Activated naive CD4-positive, alpha-beta T cell (primary cell): ENCODE results near the gene OR2K2.
"Not testable (repeated sequence)": the region's sequence is repeated elsewhere in the genome, so short reads cannot be mapped to it uniquely, and the experiment has no call there.

Experiments
- DNase-seq, 4 experiments: peaks; one replicate each; lab custom pipeline; 2025; lab: John Stamatoyannopoulos, UW

The OR2K2 gene

DNA sequence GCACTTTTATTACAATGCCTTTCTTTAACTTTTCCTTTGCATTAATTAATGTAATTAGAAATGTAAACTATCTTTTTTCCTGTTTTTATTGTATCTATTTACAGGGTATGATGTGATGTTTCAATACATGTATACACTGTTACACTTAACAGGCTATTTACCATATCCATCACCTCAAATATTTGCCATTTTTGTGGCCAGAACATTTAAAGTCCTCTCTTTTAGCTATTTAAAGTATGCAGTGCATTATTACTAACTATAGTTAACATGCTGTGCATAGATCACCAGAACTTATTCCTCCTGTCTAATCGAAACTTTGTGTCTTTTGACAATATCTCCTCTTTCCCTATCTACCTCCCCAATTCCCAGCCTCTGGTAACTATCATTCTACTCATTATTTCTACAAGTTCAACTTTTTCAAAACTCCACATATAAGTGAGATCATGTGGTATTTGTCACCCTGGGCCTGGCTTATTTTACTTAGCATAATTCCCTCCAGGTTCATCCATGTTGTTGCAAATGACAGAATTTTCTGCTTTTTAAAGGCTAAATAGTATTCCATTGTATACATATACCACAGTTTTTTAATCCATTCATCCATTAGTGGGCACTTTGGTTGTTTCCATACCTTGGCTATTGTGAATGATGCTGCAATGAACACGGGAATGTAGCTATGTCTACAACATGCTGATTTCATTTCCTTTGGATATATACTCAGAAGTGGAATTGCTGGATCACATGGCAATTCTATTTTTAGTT, 32.8 kb downstream of the OR2K2 start:
- no peak for DNase-seq

DNA sequence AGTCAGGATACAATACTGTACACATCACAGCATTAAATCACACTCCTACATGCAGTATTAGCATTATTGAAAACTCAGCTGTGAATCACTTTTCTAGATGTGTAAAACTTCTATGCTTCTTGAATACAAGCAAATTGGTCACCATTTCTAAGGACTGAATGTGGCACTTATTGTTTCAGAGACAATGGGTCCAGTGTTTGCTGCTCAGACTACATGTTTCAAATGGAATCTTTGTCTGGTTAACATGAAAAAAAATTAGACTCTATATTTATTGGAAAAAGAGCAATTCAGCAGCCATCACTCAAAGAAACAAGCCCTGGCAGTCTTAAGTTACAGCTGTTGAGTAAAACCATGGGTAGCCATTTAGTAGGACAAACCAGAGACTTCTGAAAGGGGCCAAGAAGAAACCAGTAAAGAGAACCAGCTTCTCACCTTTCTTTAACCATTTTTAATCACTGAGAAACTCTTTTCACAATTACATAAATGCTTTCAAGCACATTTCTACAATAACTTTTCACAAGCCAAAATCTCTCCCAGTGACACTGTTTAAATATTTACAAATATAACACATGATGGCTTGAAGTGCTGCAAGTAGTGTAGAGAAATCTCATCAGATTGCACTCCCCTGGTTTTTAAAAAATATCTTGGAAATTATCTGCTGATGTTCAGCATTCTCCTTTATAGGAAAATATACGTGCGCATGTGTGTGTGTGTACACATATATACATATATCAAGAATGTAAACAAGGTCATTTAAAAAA, 35.2 kb downstream of the OR2K2 start:
- DNase-seq, result no peak

DNA sequence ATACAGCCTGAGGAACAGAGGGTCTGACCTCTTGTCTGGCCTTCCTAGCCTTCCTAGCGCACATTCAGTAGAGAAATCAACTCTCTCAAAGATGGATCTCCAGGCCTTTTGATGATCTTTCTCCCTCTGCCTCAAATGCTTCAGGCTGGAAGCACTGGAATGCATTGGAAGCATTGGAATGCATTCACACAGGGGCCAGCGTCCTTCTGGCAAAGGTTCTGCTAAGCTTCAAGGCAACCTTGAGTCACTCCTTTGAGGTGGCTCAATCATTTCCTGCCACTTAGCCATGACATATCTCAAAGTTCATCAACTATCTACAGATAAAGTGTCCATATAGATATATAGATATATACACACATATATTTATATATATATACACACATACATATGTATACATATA, 42.9 kb downstream of the OR2K2 start:
- DNase-seq, result no peak

DNA sequence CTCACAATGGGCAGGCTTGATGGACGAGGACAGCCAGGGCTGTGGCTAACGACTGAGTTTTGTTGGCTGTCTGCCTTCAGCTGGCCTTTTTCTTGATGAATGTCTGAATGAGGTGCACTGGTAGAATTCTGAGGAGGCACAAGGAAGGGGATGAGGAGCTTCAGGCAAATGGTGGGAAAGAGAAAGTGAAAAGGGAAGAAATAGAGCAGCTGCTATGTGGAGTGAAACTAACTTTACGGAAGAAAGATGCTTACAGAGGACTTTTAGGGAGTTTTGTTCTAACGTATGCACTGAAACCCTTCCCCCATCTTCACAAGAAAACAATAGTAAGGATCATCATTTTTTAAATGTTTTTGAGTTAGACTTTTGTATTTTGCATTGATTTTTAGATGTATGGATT, 45.3 kb downstream of the OR2K2 start:
- no peak for DNase-seq

DNA sequence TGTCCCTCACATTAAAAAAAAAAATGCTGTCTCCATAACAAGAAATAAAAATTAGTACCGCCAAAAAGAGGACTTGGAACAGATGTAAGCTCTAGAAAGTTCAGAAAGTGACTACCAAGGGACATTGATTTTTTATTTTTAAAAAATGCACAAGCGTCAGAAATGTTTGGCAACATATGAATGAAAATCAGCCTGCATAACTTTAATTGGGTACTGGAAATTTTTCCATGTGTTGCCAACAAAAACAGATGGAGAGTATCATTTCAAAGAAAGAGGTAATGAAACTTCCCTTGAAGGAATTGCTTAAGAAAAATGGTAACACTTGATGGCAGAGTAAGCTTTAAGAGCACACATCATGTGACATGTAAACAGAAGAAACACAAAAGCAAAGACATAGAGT, 47.2 kb downstream of the OR2K2 start:
- DNase-seq, result no peak

DNA sequence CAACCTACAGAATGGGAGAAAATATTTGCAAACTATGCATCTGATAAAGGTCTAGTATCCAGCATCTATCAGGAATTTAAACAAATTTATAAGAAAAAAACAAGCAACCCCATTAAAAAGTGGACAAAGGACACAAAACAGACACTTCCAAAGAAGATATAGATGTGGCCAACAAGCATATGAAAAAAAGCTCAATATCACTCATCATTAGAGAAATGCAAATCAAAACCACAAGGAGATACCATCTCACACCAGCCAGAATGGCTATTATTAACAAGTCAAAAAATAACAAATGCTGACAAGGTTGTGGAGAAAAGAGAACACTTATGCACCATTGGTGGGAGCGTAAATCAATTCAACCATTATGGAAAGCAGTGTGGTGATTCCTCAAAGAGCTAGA, 49.2 kb downstream of the OR2K2 start:
- DNase-seq, result not testable (repeated sequence)
